ENCODE data around the gene C5orf15.
"Not testable (repeated sequence)": the region's sequence is repeated elsewhere in the genome, so short reads cannot be mapped to it uniquely, and the experiment has no call there.

The C5orf15 gene

DNA sequence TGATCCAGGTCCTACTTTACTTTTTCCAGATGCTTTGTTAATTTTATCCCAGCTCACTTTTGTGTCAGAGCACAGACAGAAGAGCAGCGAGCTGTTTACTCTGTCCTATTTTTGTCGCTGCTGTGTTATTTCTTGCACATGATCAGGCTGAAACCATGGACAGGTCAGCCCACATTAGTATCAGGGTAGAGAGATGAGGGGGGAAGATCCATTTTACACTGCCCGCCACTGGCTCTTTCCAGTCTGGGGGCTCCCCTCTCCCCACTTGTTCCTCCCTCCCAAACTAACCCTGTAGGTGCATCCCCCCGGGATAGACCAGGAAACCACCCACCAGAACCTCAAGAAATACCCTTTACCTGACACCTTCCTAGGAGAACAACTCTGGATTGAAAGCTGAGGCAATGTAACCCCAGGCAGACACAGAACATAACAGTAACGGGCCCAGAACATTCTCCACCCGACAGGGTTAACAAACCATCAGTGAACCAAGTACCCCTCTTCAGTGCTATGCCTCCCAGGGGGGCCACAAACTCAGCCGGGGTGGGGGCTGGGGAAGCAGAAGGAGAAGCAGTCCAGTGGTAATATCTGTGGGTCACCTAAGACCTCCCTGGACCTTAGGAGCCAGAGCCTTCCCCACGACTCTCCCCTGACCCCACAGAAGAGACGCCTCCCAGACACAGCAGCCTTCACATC is 26.0 kb upstream of the C5orf15 start:
- DNase-seq (ENCODE audit: insufficient read length, low spot score) = no peak
- FAIRE-seq = no peak

DNA sequence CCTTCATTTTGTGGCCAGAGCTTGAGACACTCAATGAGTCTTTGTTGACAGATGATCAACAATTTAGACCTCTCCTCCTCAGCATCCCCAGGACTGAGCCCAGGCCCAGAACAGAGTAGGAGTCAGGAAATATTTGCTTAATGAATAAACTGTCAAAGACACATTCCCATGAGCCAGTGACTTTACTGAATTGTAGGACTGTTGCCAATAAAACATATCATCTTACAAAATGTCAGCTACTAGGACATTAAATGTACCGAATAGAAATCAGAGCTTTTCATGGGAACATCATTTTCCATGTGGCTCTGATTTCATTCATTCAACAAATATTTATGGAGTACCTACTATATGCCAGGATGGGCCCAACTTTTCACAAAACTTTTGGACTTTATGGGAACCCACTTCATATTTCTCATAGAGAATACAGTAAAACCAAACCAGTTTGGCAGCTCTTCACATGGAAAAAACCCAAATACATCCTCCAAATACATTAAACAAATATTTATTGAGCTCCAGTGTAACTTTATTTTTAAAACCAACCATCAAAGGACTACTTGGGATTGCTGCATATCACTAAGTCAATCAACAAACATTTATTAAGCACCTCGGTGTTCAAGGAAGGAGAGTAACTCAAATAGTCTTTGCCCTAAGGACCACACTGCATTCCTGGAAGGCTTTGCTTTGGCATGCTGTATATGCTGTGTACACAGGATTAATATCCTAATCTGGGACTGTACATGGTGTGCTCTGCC is 24.9 kb upstream of the C5orf15 start:
- DNase-seq (ENCODE audit: insufficient read length, low spot score) (no peak), FAIRE-seq (no peak)

DNA sequence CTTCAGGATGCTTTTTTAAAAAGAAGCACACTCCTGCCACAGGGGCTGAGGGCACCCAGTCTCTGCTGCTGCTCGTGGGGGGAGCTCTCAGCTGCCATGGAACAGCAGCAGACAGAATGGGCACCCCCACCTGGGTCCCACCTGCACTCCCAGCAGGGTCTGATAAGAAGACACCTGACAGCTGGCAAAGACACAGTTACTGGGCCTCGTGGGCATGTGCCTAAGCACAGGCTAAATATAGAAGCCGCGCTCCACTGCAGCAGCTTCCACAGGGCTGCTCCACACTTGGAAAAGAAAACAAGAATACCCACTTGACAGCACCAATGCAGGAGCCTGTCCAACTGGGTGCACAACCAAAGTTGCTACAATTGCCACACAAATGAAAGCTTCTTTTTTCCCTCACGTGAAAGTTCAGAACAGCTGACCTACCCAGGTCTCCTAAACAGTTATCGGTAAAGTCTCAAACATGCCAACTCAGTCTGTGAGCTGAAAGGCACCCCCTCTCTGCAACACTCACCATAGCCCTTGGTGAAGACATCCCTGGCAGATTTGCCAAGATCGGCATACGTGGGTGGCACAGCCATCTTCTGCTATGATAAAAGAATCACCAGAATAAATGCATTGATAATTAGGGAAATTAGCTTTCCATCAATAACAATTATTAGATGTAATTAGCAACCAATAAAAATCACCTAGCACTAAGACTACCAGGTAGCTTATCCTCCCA is 24.2 kb upstream of the C5orf15 start:
- DNase-seq (ENCODE audit: insufficient read length, low spot score) = no peak
- no peak for FAIRE-seq

DNA sequence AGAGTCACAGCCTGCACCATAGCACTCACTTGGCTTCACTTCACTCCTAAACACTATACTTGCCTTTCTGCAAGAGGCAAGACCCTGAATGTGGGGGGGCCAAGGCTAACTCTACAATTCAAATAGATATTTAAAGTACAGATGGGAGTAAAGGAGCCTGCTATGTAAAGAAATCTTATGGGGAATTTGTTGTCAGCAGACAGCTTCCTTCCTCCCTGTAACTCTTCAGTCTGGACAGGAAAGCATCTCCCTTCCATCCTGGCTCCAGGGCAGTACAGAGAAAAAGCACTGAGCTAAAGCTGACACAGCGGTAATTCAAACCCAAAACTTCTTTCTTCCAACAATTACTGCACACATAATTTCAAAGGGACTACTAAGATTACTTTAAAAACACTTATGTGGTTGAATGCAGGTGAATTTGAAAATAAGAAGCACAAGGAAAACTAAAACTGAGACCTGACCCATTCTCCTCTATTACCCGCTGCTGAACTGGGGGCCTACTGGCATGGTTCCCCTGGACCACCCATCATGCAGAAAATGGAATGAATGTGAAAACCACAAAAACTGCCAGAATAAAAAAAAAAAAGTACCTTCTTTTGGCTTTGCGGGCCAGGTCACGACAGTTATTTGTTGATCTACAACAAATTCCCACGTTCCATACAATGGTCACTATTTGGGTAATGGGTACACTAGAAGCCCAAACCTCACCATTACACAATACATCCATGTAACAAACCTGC is 22.9 kb upstream of the C5orf15 start:
- FAIRE-seq = no peak
- no peak for DNase-seq (ENCODE audit: insufficient read length, low spot score)

DNA sequence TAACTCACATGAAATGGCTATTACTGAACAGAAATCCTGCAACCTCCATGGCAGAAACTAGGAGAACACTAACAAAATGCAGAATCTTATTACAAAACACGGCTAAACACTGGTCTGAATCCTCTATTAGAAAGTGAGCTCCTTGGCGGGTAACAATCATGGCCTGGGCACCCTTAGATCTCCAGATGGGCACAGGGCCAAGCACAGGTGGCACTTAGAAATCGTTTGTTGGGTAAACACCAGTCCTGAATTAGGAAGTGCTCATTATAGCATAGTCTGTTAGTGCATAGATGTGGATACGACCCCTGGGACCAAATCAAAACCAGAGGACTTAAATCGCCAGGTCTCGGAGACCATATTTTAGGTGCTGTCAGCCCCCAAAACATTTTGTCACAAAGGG is 22.0 kb upstream of the C5orf15 start:
- FAIRE-seq (no peak), DNase-seq (ENCODE audit: insufficient read length, low spot score) (no peak)

DNA sequence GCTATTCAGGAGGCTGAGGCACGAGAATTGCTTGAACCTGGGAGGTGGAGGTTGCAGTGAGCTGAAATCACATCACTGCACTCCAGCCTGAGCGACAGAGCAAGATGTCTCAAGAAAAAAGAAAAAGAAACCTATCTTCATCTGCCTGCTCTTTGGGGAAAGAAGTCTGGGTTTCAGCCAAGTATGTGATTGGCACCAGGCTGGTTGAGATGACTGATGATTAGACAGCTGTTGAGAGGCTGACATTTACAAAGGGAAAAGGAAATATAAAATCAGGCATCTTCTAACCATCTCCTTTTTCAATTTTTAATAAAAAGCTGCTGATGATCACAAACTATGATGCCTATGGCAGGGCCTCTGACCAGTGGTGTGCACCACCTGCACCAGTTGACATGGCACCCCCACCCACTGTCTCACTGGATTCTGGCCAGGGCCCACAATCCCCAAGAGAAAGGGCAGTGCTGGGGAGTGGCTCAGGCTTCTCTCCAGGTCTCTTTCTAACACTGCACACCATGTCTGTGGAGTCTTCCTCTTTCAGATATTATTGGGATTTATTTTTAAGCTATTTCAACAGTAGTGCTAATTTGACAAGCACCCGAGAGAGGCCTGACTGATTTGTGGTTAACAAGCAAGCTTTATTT is 17.2 kb upstream of the C5orf15 start:
- FAIRE-seq = no peak
- no peak for DNase-seq (ENCODE audit: insufficient read length, low spot score)

DNA sequence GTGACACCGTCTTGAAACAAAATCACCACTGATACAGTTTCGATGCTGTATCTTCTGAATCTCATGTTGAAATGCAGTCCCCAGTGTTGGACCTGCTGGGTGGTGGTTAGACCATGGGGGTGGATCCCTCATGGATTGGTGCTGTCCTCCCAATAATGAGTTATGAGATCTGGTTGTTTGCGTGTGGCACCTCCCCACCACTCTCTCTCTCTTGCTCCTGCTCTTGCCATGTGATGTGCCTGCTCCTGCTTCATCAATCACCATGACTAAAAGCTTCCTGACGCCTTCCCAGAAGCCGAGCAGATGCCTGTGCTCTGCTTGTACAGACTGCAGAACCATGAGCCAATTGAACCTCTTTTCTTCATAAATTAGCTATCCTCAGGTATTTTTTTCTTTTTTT is 15.2 kb upstream of the C5orf15 start:
- FAIRE-seq = no peak
- no peak for DNase-seq (ENCODE audit: insufficient read length, low spot score)

DNA sequence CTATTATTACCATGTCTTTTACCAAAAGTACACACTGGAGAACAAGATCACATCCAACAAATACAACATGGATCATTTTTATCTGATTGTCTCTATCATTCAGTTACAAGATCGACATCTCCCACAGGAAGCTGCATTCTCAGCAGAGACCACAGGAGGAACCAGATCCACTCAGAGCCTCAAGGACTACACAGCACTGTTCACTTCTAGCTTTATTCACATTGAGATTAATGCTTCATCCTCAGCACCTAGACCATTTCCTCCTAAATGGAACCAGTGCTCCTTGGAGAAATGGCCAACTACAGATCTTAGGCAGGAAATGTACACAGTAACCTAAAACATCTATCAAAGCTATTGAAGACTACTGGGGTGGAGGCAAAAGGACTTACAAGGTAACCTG is 13.3 kb upstream of the C5orf15 start:
- no peak for DNase-seq (ENCODE audit: insufficient read length, low spot score)

DNA sequence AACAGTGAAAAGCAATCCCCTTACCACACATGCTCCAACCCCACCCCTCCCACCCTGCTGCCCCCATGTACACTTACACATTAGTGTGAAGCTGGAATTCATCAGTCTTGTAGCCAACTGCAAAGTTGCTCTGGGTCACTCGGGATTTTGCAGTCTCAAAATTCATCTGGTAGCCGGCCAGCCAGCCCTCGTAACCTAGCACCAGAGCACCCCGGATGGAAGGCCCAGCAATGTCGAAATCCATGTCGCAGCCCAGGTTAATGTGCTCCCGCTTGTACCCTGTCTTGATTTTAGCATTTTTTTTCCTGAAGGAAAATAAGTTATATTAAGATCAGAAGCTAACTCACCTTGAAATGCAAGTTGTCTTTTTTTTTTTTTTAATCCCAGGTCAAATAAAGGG is 12.2 kb upstream of the C5orf15 start:
- DNase-seq (ENCODE audit: insufficient read length, low spot score) = no peak
- FAIRE-seq = no peak

More for the DNA sequence above, 13.3 kb upstream of the C5orf15 start:
- no peak for FAIRE-seq

DNA sequence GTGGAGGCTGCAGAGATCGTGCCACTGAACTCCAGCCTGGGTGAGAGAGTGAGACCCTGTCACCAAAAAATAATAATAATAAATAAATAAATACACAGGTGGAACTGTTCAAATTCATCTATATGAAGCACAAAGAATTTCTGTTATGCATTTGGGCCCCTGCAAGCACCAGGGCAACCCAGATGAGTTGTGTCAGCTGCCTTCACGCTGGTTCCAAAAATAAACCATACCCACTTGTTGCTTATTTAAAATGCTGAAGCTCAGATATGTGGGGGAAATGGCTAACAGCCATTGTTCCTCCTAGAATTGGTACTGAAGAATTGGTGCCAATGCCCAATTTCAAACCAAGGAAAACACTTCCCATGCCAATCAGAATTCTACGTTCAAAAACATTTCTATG is 10.5 kb upstream of the C5orf15 start:
- no peak for FAIRE-seq
- DNase-seq (ENCODE audit: insufficient read length, low spot score) = no peak

DNA sequence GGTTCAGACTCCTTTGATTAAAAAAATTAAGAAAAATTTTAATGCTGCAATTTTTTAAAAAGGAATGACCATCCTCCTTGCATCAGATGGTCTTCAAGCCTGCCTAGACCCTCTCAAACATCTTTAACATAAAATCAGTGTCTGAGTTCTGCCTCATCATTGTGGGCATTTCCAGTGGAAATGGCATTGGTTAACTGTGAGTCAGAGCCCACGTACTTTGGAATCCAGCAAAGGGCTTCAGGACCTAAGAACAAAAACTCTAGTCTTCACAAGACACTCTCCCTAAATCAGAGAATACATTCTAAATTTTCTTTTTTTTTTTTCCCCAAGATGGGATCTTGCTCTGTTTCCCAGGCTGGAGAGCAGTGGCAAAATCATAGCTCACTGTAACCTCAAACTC is 9.4 kb upstream of the C5orf15 start:
- FAIRE-seq (no peak), DNase-seq (ENCODE audit: insufficient read length, low spot score) (no peak)

DNA sequence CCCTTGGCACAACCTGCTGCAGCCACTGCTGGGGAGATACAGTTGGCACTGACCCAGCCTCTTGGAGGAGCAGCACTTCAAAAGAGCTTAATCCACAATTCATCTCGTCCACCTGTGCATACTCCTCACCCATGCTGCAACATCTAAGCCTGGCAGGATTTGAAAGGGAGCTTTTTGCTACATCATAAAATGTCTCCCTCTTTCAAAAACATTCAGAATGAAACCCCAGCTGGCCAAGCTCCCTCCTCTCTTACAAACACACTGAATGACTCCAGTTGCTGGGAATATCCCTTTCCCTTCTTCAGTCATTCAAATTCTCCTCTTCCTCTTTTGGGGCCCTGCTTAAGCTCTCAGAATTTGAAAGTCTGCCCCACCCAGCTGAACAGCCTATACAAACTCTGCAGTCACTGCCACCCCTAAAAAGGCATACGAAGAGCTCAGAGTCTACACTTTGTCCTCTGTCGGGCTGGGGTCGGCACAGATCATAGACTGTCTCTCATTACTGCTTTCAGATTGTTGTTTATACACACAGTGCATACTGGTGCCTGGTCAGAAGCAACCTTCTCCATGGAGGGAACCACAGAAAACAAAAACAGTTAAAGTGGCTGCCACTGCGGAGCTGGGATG is 8.8 kb upstream of the C5orf15 start:
- DNase-seq (ENCODE audit: insufficient read length, low spot score) = no peak
- FAIRE-seq = no peak

DNA sequence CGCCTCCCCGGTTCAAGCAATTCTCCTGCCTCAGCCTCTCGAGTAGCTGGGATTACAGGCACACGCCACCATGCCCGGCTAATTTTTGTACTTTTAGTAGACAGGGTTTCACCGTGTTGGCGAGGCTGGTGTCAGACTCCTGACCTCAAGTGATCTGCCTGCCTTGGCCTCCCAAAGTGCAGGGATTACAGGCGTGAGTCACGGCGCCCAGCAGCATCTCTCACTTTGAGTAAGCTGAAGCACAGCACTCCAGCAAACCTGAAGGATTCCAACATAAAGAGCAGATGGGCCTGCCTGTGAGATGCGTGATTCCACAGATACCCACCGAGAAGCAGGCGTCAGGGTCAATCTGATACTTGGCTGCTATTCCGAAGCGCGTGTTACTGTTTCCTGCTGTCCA is 7.1 kb upstream of the C5orf15 start:
- not testable (repeated sequence) for FAIRE-seq; DNase-seq (ENCODE audit: insufficient read length, low spot score)

DNA sequence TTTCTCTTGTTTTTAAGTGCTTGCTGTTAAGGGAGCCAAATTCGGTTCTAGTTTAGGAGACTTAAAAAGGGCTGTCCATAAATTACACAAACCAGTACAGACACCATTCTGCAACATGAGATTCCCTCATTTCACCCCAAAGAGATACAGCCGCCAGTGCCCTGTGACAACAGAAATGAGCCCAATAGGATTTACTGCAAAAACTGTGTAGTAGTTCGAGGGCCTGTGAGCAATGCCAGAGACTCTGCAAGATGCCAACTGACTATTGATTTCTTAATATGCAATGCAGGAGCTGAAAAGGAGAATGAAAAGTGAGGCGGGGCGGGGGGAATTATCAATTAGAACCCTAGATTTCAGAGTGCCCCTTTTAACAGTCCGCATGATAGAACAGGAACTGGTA is 5.7 kb upstream of the C5orf15 start:
- DNase-seq (ENCODE audit: insufficient read length, low spot score) (no peak), FAIRE-seq (no peak)

DNA sequence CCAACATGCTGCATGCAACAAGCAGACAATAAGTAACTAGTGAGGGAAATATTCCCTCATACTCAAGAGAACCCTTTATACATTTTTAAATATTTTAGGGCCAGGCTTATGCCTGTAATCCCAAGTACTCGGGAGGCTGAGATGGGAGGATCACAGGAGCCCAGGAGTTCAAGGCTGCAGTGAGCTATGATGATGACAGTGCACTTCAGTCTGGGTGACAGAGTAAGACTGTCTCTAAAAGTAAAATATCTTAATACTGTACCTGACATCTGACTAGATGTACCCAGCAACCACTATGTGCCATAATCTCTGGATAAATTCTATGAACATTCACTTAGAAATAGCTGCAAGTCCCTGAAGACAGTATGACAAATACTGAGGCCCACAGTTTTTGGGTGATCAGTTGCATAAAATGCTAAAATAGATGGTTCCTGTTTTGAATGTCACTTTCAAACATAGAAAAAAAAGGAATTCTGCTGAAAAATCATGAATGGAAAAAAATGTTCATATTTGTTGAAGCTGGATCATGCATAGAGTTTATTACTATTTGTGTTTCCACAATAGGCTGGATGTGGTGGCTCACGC is 2.0 kb upstream of the C5orf15 start:
- FAIRE-seq (no peak), DNase-seq (ENCODE audit: insufficient read length, low spot score) (no peak)

DNA sequence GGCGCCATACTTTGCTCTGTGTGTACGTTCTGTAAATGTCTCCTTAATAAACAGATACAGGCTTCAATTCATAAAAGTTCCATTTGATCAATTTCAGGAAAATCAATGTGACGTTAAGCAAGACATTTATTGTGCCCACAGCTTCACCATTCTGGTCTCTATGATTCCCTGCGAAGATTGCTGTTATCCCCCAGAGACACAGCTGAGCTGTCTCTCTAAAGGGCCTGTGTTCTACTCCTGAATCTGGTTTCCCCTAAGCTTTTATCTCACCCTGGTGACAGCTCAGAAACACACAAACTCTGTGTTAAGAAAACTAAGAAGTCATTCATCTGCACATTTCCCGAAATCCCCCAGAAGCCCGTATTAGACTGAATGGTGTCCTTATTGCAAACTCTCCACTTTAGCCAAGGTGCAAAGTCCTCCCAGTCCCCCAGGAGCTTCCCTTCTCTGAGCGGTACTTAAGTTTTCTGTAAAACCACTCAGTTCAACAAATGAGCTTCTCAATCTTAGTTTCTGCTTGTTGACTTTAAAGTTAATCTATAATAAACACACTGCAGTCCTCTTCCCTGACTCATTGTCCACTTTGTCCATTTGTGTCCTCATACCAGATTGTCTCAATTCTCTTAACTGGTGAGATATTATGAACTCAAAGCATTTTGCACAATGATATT is 1.4 kb upstream of the C5orf15 start:
- FAIRE-seq (no peak), DNase-seq (ENCODE audit: insufficient read length, low spot score) (no peak)

DNA sequence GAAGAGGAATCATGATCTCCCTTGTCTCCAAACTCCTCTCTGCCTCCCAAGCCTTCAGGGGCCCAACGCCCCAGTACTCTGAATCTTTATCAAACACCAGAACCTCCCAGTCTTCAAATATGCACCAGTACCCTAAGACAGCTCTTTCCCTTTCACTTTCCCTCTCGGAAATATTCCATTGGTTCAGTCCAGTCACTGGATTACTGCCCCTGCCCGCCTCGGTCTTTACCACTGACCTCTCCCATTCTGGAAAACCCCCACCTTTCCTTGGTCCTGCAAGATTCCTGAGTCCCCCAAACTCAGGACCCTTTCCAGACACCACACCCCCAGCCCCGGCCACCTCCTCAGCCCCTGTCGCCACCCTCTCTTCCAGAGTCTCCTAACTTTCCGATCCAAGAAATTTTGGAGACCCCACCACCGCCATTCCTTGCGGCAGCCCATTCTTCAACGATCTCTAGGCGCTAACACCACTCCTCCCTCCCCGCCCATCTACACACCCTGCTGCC is 674 bp downstream of the C5orf15 start:
- DNase-seq (ENCODE audit: insufficient read length, low spot score) (no peak), FAIRE-seq (no peak)

DNA sequence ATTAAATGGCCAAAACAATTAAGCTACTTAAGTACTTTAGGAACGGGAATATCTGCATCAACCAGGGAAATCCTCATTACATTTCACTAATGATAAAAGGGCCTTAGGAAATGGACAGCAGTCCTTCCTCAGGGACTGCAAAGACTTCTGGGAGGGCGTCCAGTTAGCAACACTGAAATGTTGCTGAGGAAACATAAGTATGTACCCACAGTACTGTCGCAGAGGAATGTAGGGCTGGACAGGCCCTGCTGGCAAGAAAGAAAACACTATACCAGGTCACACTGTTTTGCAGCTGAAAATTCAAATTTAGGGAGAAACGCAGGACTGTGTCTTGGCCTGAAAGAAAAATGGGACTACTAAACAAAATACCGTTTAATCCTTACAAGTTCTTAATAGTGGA is 1.3 kb downstream of the C5orf15 start:
- DNase-seq (ENCODE audit: insufficient read length, low spot score) (no peak), FAIRE-seq (no peak)

DNA sequence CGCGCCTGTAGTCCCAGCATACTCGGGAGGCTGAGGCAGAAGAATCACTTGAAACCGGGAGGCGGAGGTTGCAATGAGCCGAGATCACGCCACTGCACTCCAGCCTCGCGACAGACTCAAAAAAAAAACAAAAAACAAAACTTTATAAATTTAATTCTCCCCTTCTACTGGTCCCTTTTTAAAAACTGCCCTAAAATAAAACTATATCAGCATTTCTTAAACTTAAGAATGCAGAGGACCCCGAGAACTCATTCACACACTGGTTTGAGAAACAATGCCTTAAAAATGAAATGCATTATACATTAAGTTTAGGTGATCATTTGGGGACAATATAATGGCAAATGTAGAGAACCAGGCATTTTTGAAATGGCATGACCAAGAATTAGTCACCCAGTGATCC is 2.3 kb downstream of the C5orf15 start:
- DNase-seq (ENCODE audit: insufficient read length, low spot score) (no peak), FAIRE-seq (no peak)
